ENCODE measurements around the gene LSAMP.
A peak's percentile ranks its signal among the peaks of the same experiment; 100 is the strongest.

LSAMP gene

DNA sequence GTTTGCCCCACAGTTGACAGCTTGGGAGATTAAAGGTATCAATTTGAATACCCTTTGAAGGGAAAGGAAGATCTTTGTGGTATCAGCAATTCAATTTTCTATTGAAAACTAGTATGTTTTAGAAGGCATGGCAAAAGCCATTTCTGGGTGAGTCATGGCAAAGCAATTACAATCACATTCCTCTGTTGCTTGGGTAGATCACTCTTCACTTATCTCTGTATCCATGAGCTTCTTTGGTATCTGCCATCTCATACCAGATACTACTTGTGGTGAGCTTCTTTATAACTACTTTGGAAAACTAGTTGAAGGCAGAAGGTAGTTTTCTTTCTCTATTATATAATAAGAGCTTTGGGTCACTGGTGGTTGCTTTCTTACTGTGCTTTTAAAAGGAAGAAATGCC is 28.3 kb upstream of the LSAMP start:
- no peak for DNase-seq (ENCODE audit: low read depth)
- TF ChIP-seq, protein P1, sequence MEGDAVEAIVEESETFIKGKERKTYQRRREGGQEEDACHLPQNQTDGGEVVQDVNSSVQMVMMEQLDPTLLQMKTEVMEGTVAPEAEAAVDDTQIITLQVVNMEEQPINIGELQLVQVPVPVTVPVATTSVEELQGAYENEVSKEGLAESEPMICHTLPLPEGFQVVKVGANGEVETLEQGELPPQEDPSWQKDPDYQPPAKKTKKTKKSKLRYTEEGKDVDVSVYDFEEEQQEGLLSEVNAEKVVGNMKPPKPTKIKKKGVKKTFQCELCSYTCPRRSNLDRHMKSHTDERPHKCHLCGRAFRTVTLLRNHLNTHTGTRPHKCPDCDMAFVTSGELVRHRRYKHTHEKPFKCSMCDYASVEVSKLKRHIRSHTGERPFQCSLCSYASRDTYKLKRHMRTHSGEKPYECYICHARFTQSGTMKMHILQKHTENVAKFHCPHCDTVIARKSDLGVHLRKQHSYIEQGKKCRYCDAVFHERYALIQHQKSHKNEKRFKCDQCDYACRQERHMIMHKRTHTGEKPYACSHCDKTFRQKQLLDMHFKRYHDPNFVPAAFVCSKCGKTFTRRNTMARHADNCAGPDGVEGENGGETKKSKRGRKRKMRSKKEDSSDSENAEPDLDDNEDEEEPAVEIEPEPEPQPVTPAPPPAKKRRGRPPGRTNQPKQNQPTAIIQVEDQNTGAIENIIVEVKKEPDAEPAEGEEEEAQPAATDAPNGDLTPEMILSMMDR (conservative IDR thresholded peaks at IDR 0.05; ENCODE audit: control insufficient read depth, insufficient read depth, low read depth, low read length): no peak
- H3K4me3 ChIP-seq (ENCODE audit: control insufficient read depth, low read depth, low read length): no peak overlapping the region

- peak; percentile 2 for DNase-seq (ENCODE audit: low read depth)
- H3K4me3 ChIP-seq (ENCODE audit: control insufficient read depth, low read depth, low read length): no peak overlapping the region
- TF ChIP-seq, protein P1 (conservative IDR thresholded peaks at IDR 0.05; ENCODE audit: control insufficient read depth, insufficient read depth, low read depth, low read length): no peak
Observed at GRCh38 chr3:116470605-116471197, 25.4 kb upstream of the LSAMP start.

- DNase-seq (ENCODE audit: low read depth): no peak
- no peak overlapping the region for H3K4me3 ChIP-seq (ENCODE audit: control insufficient read depth, low read depth, low read length)
- TF ChIP-seq, protein P1 (conservative IDR thresholded peaks at IDR 0.05; ENCODE audit: control insufficient read depth, insufficient read depth, low read depth, low read length): no peak
Observed at GRCh38 chr3:116469546-116469945, 24.3 kb upstream of the LSAMP start.

GRCh38 chr3:116464276-116464798 is 19.1 kb upstream of the LSAMP start:
- TF ChIP-seq, protein P1 (conservative IDR thresholded peaks at IDR 0.05; ENCODE audit: control insufficient read depth, insufficient read depth, low read depth, low read length): no peak
- DNase-seq (ENCODE audit: low read depth): no peak
- H3K4me3 ChIP-seq (ENCODE audit: control insufficient read depth, low read depth, low read length): no peak overlapping the region

DNA sequence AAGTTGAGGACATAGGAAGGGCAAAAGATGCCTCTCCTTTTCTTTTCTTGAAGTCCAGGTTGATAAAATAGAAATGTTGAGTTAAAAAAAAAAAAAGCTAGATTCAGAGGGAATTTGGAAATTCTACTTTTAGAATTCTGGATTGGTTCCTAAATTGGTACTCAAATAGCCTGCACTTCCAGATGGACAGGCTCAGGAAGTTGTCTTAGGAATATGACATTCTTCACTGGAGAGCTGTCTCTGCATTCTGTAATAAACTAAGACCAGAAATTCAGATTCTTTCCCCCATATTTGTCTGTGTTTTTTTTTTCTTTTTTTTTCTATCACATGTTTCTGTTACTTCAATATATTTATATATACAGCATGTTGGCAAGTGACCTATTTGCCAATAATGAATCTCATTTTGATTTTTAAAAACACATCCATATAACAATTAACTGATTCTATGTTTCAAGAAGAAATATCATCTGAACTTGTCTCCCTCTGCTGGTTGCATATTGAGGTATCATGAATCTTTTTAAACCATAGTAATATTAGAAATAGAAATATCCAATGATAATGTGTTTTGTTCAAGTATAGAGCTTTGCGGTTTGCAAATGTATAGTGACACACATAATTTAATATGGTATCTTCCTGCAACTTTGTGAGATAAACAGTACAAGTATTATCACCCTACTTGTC is 8.5 kb upstream of the LSAMP start:
- TF ChIP-seq, protein P1 (conservative IDR thresholded peaks at IDR 0.05; ENCODE audit: control insufficient read depth, insufficient read depth, low read depth, low read length): peak; percentile 31
- H3K4me3 ChIP-seq (ENCODE audit: control insufficient read depth, low read depth, low read length): no peak overlapping the region
- peak; percentile 25 for DNase-seq (ENCODE audit: low read depth)

GRCh38 chr3:116449546-116450350 is 4.5 kb upstream of the LSAMP start:
- TF ChIP-seq, protein P1 (conservative IDR thresholded peaks at IDR 0.05; ENCODE audit: control insufficient read depth, insufficient read depth, low read depth, low read length): no peak
- H3K4me3 ChIP-seq (ENCODE audit: control insufficient read depth, low read depth, low read length): no peak overlapping the region
- no peak for DNase-seq (ENCODE audit: low read depth)
